ENCODE data around the gene CEMIP. TPM values are rescaled to one million over a fixed set of nuclear protein-coding genes. Genes with fewer than 3 reads are reported as not detected.

CEMIP gene
- total RNA-seq, 1 donor = 687 TPM

DNA sequence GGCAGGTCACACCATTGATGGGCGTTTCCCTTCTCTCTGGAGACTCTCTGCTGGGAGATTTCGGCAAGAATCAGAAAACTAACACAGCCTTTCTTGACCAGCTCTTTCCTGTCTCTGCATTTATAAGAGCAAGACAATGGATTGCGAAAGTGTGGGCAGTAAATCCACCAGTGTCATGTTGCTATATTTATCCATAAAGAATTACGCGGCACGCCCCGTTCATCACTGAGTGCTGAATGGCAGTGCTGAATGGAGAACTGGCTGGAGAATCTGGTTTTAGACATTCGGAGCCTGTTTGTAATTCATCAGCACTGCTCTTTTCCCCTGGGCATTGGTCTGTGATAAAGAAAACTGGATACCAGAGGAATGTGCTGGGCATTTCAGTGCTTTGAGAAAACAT, 2.0 kb upstream of the CEMIP start:
- H3K27me3 ChIP-seq (ENCODE audit: insufficient read depth, low read length) = no peaks in the 10 kb centered on the region
- TF ChIP-seq, protein P1, sequence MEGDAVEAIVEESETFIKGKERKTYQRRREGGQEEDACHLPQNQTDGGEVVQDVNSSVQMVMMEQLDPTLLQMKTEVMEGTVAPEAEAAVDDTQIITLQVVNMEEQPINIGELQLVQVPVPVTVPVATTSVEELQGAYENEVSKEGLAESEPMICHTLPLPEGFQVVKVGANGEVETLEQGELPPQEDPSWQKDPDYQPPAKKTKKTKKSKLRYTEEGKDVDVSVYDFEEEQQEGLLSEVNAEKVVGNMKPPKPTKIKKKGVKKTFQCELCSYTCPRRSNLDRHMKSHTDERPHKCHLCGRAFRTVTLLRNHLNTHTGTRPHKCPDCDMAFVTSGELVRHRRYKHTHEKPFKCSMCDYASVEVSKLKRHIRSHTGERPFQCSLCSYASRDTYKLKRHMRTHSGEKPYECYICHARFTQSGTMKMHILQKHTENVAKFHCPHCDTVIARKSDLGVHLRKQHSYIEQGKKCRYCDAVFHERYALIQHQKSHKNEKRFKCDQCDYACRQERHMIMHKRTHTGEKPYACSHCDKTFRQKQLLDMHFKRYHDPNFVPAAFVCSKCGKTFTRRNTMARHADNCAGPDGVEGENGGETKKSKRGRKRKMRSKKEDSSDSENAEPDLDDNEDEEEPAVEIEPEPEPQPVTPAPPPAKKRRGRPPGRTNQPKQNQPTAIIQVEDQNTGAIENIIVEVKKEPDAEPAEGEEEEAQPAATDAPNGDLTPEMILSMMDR (IDR thresholded peaks at IDR 0.05; ENCODE audit: extremely low read depth, low read depth, low read length) = no peak
- no peak overlapping the region for H2AFZ ChIP-seq (ENCODE audit: low read length)
- peak overlapping the region; percentile 64 for H3K4me2 ChIP-seq (ENCODE audit: insufficient read depth, low read length)
- H4K20me1 ChIP-seq (ENCODE audit: insufficient read depth, low read length) = peaks cover 27% of the 10 kb centered on the region
- H3K27ac ChIP-seq (ENCODE audit: low read depth, low read length) = peak overlapping the region; percentile 86
- H3K79me2 ChIP-seq (ENCODE audit: insufficient read depth, low read length) = peaks cover 22% of the 10 kb centered on the region
- peak overlapping the region; percentile 36 for H3K4me3 ChIP-seq (ENCODE audit: insufficient read depth, low read length)
- H3K36me3 ChIP-seq (ENCODE audit: insufficient read depth, low read length) = peaks cover 23% of the 10 kb centered on the region
- H3K4me1 ChIP-seq (ENCODE audit: insufficient read depth, low read length) = peaks cover 40% of the 10 kb centered on the region
- peak; percentile 93 for DNase-seq (ENCODE audit: insufficient read length, low spot score, missing footprints)
- H3K9me3 ChIP-seq (ENCODE audit: low read depth, low read length) = no peaks in the 10 kb centered on the region

DNA sequence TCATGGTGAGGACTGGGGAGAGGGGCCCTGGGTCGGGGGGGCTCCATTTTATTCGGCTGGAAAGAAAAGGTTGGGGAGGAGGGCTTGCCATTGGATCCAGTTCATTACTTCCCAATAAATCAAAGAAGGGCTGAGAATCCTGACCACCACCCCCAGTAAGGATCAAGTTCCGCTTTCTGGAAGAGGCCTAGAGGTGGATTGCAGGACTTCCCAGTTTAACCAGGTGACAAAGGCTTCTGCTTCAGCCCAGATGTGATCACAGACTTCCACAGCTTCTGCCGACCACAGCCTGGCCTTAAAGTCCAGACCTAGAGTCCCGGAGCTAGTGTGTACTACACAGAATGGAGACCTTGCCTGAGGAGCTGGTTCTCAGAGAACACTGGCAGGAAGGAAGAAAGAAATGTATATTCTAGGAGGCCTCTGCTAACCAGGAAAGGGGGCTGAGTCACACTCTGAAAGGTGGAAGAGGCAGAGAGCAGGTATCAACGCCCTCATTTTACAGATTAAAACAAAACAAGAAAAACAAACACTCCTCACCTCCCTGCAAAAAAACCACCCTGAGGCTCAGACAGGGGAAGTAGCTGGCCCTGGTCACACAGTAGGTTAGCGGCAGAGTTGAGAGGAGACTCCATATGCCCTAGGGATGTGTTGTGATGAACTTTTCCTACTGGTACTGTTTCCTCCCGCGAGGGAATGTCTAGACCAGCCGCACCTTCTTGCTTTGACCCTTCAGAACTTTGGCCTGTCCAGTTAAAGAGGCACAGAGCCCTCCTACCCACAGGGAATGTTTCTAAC, 1.1 kb upstream of the CEMIP start:
- Histone ChIP-seq H2AFZ (ENCODE audit: low read length) (no peak overlapping the region), H3K27me3 (ENCODE audit: insufficient read depth, low read length) (no peaks in the 10 kb centered on the region), H3K4me1 (ENCODE audit: insufficient read depth, low read length) (peaks cover 40% of the 10 kb centered on the region), H3K4me3 (ENCODE audit: insufficient read depth, low read length) (peak overlapping the region; percentile 84), H4K20me1 (ENCODE audit: insufficient read depth, low read length) (peaks cover 35% of the 10 kb centered on the region), H3K27ac (ENCODE audit: low read depth, low read length) (peak overlapping the region; percentile 86), H3K79me2 (ENCODE audit: insufficient read depth, low read length) (peaks cover 27% of the 10 kb centered on the region), H3K36me3 (ENCODE audit: insufficient read depth, low read length) (peaks cover 32% of the 10 kb centered on the region), H3K4me2 (ENCODE audit: insufficient read depth, low read length) (peak overlapping the region; percentile 92), H3K9me3 (ENCODE audit: low read depth, low read length) (no peaks in the 10 kb centered on the region)
- TF ChIP-seq, protein P1 (IDR thresholded peaks at IDR 0.05; ENCODE audit: extremely low read depth, low read depth, low read length) = no peak
- DNase-seq (ENCODE audit: insufficient read length, low spot score, missing footprints) = peak; percentile 69

DNA sequence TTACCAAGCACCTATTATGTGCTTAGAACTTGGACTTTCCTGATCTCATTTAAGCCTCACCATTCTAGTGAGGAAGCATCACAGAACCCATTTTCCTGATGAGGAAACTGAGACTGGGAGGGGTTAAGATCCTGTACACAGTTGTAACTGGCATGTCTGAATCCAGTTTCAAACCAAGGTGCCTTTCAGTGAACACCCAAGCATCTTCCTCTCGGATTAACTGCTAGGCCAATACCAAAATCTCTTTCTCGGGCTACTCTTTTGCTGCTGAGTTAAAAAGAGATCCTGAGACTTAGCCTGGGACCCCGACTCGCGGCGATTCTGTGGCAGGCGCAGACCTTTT, 578 bp upstream of the CEMIP start:
- H3K4me3 ChIP-seq (ENCODE audit: insufficient read depth, low read length) = peak overlapping the region; percentile 84

More for the DNA sequence above, 578 bp upstream of the CEMIP start:
- Histone ChIP-seq H4K20me1 (ENCODE audit: insufficient read depth, low read length) (peaks cover 41% of the 10 kb centered on the region), H3K4me2 (ENCODE audit: insufficient read depth, low read length) (peak overlapping the region; percentile 92), H2AFZ (ENCODE audit: low read length) (peak overlapping the region; percentile 6), H3K36me3 (ENCODE audit: insufficient read depth, low read length) (peaks cover 38% of the 10 kb centered on the region), H3K27ac (ENCODE audit: low read depth, low read length) (peak overlapping the region; percentile 86), H3K9me3 (ENCODE audit: low read depth, low read length) (no peaks in the 10 kb centered on the region), H3K79me2 (ENCODE audit: insufficient read depth, low read length) (peaks cover 27% of the 10 kb centered on the region), H3K4me1 (ENCODE audit: insufficient read depth, low read length) (peaks cover 40% of the 10 kb centered on the region), H3K27me3 (ENCODE audit: insufficient read depth, low read length) (no peaks in the 10 kb centered on the region)
- no peak for DNase-seq (ENCODE audit: insufficient read length, low spot score, missing footprints)
- TF ChIP-seq, protein P1 (IDR thresholded peaks at IDR 0.05; ENCODE audit: extremely low read depth, low read depth, low read length) = no peak
